NCI-H2196 (cell line): Measurements from ENCODE around the gene GPHN.

Source experiments
- DNase-seq: peaks from one replicate; lab custom pipeline; 2025; ENCODE audit not compliant: unreplicated experiment; lab: John Stamatoyannopoulos, UW

The GPHN gene

DNA sequence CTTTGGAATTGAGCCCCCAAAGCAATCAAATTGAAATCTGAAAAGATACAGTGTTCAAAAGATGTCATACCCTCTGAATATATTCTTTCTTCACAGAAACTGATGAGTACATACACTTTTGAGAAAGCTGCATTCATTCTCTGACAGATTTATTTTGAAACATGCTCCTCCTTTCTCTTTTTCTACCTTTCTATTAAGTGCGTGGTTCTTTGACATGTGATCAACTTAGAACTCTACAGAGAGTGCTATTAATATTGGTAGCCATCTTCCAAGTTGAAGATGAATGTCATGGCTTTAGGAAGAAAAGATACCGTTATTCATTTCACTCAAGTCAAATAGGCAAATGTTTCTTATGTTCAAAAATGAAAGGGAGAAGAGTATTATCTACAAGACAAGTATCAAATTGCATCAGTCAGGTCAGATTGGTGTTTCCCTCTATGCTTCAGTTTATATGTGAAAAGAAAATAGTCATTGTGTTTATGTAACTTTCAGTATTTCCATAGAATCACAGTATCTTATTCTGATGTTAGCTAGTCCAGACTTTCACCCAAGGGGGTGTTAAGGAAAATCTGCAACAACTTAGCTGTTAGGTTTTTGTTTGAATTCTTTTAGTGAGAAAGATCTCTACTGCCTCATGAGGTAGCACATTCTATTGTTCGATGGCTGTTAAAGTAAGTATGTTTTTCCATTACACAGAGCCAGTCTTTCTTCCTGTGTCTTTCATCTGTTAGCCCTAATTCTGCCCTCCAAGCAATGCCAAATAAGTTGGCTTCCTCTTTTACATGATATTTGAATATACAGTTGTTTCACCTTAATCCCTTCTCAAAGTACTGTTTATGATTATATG lies 625.9 kb downstream of the GPHN start:
- DNase-seq: no peak

- DNase-seq: peak; percentile 7
These were observed 629.9 kb downstream of the GPHN start for GRCh38 chr14:67137744-67138371.

DNA sequence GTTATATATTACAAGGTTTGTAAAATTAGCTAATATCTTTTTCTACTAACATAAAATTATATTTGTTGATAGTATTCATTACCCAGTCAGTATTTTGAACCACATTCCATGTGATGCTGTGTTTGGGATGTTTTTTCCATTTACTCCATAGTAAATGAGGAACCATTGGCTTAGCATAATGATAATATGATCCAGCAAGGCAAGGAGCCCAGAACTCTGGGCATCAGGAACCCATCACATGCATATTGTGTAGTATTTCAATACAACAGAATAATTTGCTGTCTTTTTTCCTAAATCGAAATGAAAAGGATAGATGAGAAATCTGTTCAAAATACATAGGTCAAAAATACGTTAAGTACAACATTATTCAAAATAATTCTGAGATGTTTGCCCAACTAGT lies 632.6 kb downstream of the GPHN start:
- DNase-seq: no peak

- DNase-seq: no peak
These were observed 633.4 kb downstream of the GPHN start for GRCh38 chr14:67141146-67141900.

GRCh38 chr14:67151082-67151666 lies 643.2 kb downstream of the GPHN start:
- no peak for DNase-seq

GRCh38 chr14:67158566-67158965 lies 650.6 kb downstream of the GPHN start:
- DNase-seq: no peak

DNA sequence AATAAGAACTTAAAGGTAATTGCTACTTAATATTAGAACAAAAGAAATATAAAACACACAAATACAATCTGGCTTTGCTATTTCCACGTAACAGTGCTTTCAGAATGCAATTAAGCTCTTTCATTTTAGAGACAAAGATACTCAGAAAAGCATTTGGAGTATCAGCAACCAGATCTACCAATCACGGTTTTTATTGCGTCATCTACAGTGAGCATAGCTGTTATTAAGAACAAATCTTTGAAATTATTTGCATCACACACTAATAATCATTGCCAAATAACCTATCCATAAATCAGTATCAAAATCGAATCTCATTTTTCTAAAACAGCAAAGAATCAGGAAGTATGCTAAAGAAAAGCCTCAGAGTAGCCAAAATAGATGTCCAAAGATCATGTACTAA lies 654.4 kb downstream of the GPHN start:
- DNase-seq: no peak

DNA sequence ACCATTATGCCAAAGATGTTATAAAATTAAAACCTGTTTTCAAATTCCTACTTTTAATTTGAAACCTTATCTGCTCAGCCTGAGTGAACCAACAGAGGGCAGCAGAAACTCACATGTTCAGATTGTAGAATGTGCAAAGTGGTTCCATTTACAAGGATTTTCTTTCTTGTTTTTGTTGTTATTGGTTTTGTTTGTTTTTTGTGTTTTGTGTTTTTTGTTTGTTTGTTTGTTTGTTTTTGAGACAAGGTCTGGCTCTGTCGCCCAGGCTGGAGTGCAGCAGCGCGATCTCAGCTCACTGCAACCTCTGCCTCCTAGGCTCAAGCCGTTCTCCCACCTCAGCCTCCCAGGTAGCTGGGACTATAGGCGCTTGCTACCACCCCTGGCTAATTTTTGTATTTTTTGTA lies 658.5 kb downstream of the GPHN start:
- peak; percentile 47 for DNase-seq

- no peak for DNase-seq
These were observed 659.6 kb downstream of the GPHN start for GRCh38 chr14:67167420-67168109.

DNA sequence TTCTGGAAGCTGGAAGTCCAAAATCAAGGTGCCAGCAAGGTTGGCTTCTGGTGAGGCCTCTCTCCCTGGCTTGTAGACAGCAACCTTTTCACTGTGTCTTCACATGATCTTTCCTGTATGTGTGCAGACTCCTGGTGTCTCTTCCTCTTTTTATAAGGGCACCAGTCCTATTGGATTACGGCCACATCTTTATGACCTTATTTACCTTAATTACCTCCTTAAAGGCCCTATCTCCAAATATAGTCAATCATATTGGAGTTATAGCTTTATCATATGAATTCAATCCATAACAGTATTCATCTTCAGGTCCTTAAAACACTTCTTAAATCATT lies 660.1 kb downstream of the GPHN start:
- no peak for DNase-seq

- no peak for DNase-seq
These were observed 662.7 kb downstream of the GPHN start for GRCh38 chr14:67170660-67171059.

- no peak for DNase-seq
These were observed 664.1 kb downstream of the GPHN start for GRCh38 chr14:67172056-67172455.

DNA sequence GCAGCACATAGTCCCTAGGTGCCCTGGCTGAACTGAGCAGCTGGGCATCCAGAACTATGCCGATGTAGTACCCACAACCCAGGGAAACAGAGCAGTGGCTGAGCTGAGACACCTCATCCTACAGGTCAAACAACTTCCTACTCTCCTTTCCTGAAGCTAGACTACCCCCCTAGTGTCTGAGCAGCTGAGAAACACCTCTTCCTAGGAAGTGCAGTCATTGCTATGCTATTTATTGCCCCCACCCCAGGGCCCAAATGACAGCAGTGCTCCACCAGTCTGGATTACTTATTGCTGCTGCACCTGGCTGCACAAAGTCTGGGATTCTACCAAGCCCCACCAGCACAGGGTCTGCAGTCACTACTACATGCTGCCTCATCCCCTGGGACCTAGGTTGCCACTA lies 664.6 kb downstream of the GPHN start:
- no peak for DNase-seq

DNA sequence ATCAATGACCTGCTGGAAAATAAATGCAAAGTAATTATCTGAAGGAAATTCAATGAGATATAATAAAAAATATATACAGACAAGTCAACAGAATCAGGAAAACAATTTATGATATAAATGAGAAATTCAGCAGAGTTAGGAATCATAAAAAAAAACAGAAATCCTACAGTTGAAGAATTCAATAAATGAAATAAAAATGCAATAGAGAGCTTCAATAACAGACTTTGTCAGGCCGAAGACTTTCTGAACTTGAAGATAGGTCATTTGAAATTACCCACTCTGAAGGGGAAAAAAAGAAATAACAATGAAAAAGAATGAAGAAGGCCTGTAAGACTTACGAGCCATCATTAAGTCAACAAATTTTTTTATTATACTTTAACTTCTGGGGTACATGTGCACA lies 665.8 kb downstream of the GPHN start:
- no peak for DNase-seq

DNA sequence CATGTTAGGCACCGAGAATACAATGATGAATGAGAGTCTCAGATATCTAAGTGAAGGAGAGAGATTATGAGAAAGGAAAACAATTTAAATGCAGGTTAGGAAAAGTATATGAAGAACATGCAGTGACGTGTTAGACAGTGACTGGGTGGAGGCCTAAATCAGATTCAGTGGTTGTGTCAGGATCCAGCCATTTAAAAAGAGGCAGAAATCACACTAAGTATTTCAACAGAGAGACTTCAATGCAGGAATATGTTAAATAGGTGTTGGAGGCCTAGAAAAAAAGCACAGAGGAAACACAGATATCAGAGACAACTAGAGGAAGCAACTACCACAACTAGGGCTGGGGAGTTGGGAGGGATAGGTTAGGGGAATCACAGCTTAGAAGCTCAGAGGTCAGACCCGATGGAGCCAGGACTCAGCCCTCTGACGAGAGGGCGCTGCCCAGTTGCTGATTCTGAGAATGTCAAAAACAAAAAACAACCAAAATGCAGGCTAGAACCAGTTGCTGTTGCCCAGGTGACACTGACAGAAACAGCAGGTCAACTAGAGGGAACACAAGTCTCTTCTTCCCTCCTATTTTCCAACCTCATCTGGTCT lies 678.3 kb downstream of the GPHN start:
- no peak for DNase-seq

GRCh38 chr14:67186789-67187584 lies 679.0 kb downstream of the GPHN start:
- DNase-seq: no peak

GRCh38 chr14:67187826-67188225 lies 679.9 kb downstream of the GPHN start:
- peak; percentile 64 for DNase-seq

DNA sequence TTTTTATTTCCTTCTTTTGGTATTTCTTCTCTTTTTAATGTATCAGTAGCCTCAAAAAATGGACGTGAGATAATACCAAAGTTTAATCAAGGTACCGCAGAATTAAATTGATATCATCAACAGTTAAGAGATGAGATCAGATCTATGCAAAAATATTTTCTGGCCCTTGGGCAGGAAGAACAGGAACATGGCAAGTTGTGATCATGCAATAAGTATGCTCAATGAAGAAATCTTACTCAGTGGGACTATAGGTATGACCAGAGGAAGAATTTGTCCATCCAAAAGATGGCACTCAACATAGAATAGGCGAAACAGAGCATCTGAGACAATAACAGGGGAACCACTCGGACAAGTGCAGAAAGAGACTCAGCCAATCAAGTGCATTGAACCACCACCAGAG lies 680.4 kb downstream of the GPHN start:
- no peak for DNase-seq

GRCh38 chr14:67191768-67192290 lies 683.9 kb downstream of the GPHN start:
- DNase-seq: no peak

DNA sequence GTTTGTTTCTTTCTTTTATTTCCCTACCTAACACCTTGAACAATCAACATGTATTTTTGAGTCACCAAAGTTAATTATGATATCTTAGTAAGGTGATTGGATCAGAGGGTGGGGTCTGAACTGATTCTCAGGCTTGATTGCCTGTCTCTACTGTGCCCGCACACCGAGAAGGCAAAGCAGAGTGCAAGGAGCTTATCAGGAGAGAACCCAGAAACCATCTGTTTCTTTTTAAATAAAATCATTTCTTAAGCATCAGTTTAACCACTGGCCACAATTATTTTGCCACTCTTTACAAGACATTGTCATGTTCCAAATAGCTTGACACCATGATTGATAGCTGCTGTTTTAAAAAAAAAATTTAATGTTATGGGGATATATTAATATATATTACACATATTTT lies 684.4 kb downstream of the GPHN start:
- no peak for DNase-seq
